Left ventricle myocardium inferior (tissue), 1 donor: Measurements from ENCODE around the gene GHRHR. TPM values are rescaled to one million over a fixed set of nuclear protein-coding genes. Genes with fewer than 3 reads are reported as not detected.
A peak's percentile ranks its signal among the peaks of the same experiment; 100 is the strongest.

Experiments used
- DNase-seq: peaks from one replicate; pipeline ENCODE4 v3.0.0-alpha.2; 2020
- H3K27ac ChIP-seq: fragments of 200-600 bp; replicated peaks from 2 replicates; pipeline ENCODE4 v1.8.0; 2021
- H3K27me3 ChIP-seq: fragments of 200-600 bp; 2 replicates; pipeline ENCODE4 v1.8.0; 2021; ENCODE audit warnings: low read depth
- H3K36me3 ChIP-seq: fragments of 200-600 bp; 2 replicates; pipeline ENCODE4 v1.8.0; 2021
- H3K4me1 ChIP-seq: fragments of 200-600 bp; 2 replicates; pipeline ENCODE4 v1.8.0; 2021
- H3K4me3 ChIP-seq: fragments of 200-600 bp; 2 replicates; pipeline ENCODE4 v1.8.0; 2021; ENCODE audit warnings: mild to moderate bottlenecking, moderate library complexity
- H3K9me3 ChIP-seq: fragments of 200-600 bp; replicated peaks from 2 replicates; pipeline ENCODE4 v1.8.0; 2021
- CTCF ChIP-seq: fragments of 200-600 bp; IDR thresholded peaks from 2 replicates; pipeline ENCODE4 v1.8.0; 2021; ENCODE audit warnings: antibody characterized with exemption, mild to moderate bottlenecking, borderline replicate concordance
- intact Hi-C: fragments of 100-400 bp; cut with micrococcal nuclease; formaldehyde crosslinking; loops from one replicate; pipeline ENCODE4 v1.11.0; 2022
- total RNA-seq: library from RNA; stranded (reverse); fragmentation: NEBNext Ultra II Directional; extraction: Animal tissue kit (Norgen Biotek cat#: 25700); gene quantifications from one replicate; pipeline ENCODE4 v1.2.1, GENCODE V29; 2021
- donor health status: DM: no; HTN: yes; CAD: no; lungs with severe emphysema.

The GHRHR gene
- total RNA-seq, 1 donor from 2014 or later: not detected

- intact Hi-C loops: no loop called here
- Histone ChIP-seq H3K27ac (peak overlapping the region; percentile 67), H3K4me3 (peak overlapping the region; percentile 4)
Measured at GRCh38 chr7:31027161-31027965, 63.6 kb downstream of the GHRHR start.

GRCh38 chr7:31028006-31028405 is 64.3 kb downstream of the GHRHR start:
- no peak for DNase-seq
- Histone ChIP-seq H3K27me3 (peaks cover 37% of the 10 kb centered on the region), H3K4me3 (no peak overlapping the region), H3K36me3 (no peaks in the 10 kb centered on the region), H3K9me3 (no peaks in the 10 kb centered on the region), H3K27ac (peak overlapping the region; percentile 67), H3K4me1 (peaks cover 17% of the 10 kb centered on the region)
- TF ChIP-seq CTCF: no peak
- intact Hi-C loops: no loop called here

More at GRCh38 chr7:31027161-31027965, 63.6 kb downstream of the GHRHR start:
- DNase-seq: peak; percentile 50
- no peak for TF ChIP-seq CTCF
- H3K36me3 ChIP-seq: no peaks in the 10 kb centered on the region
- H3K4me1 ChIP-seq: peaks cover 17% of the 10 kb centered on the region
- H3K9me3 ChIP-seq: no peaks in the 10 kb centered on the region
- H3K27me3 ChIP-seq: peaks cover 37% of the 10 kb centered on the region

GRCh38 chr7:31028417-31028992 is 64.8 kb downstream of the GHRHR start:
- Histone ChIP-seq H3K36me3 (no peaks in the 10 kb centered on the region), H3K4me3 (no peak overlapping the region), H3K27ac (no peak overlapping the region), H3K27me3 (peaks cover 42% of the 10 kb centered on the region), H3K9me3 (no peaks in the 10 kb centered on the region), H3K4me1 (peaks cover 17% of the 10 kb centered on the region)
- intact Hi-C loops: no loop called here
- DNase-seq: no peak
- no peak for TF ChIP-seq CTCF

Other genes with a start within 250 kb of the GHRHR start
- 49.5 TPM for gene INMT, start 211.8 kb upstream of the GHRHR start, total RNA-seq
- 3.8 TPM for gene MINDY4, start 192.5 kb upstream of the GHRHR start, total RNA-seq
- 253 TPM for gene AQP1, start 52.1 kb upstream of the GHRHR start, total RNA-seq
- gene ADCYAP1R1, start 88.4 kb downstream of the GHRHR start, total RNA-seq: 2.5 TPM